HG02798 (cell line): Measurements from ENCODE around the gene CD22.

ENCODE experiments used
- ATAC-seq: cut with Tn5 transposase; IDR thresholded peaks from one replicate; pipeline ENCODE4 v1.9.1; 2021; ENCODE audit warnings: mild to moderate bottlenecking; ENCODE audit not compliant: unreplicated experiment, poor library complexity

CD22 gene

DNA sequence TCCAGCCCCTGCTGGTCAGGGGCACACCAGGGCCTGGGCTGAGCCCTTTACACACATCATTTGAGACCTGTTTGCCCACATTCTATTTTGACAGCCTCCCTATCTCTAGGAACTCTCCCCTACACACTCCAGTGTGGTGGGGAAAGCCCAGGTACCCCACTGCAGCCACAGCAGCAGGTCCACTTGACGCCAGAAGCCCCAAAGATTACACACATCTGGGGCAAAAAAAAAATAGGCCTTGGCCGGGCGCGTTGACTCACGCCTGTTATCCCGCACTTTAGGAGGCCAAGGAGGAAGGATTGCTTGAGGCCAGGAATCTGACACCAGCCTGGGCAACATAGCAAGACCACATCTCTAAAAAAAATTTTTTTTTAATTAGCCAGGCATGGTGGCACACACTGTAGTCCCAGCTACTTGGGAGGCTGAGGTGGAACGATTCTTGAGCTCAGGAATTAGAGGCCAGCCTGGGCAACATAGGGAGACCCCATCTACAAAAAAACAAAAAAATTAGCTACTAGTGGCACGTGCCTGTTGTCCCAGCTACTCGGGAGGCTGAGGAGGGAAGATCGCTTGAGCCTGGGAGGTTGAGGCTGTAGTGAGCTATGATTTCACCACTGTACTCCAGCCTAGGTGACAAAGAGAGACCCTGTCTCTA, 18.0 kb upstream of the CD22 start:
- no peak for ATAC-seq

DNA sequence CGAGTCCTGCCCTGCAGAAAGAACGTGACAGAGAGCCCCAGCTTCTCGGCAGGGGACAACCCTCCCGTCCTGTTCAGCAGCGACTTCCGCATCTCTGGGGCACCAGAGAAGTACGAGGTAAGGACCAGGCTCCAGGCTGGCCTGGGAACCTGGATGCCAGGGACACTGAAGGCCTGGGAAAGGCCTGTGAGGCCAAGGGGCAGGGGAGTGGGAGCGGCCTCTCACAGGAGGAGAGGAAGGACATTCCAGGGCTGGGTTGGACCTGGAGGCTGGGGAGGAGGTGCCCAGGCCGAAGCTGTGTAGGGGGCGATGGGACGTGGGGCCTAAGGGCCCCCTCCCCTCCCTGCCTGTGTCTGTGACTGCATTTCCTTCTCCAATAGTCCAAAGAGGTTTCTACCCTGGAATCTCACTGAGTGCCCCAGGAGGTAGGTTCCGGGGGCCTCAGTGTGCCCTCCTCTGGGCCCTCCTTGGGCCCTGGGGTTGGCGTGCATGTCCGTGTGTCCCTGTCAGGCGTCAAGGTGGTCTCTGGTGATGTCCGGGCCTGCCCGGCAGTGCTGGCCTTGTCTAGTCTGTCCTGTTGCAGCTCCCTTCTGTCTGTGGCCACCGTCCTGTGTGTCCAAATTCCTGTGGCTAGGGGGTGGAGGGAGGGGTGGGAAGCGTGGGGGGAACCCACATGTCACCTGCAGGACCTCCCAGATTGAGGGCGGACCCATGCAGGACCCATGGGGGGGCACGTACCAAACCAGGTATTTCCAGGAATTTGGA, 16.9 kb upstream of the CD22 start:
- ATAC-seq = no peak

DNA sequence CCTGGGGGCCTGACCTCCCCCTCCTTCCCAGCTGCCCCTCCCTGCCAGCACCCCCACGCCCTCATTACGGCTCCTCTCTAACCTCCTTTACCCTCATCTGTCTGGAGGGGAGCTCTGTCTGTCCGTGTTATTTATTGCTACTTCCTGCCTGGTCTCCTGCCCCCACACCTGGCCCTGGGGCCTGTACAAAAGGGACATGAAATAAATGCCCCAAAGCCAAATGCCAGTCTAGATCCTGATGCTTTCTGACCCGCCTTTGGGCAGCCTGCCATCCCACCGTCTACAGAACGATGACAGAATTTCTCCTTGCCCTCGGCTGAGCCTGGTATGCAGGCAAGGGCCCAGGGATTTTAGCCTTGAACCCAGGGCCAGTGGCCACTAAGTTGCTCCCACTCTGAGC, 15.4 kb upstream of the CD22 start:
- no peak for ATAC-seq

DNA sequence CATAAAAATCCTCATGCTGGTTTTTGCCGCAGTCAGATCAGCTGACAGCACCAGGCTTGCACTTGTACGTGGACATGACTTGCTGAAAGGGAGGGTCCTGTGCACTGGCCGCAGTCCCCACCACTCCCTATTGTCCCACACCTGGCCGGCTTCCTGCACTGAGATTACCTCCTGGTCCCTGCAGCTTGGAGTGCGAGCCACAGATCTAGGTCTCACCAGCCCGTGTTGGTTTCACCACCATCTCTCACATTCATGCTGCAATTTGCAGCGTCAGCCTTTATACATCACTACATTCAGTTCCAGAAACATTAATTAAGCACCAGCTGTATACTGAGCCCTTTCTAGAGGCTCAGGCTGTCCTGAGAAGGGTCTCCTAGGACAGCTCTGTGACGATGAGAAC, 15.0 kb upstream of the CD22 start:
- ATAC-seq = no peak

DNA sequence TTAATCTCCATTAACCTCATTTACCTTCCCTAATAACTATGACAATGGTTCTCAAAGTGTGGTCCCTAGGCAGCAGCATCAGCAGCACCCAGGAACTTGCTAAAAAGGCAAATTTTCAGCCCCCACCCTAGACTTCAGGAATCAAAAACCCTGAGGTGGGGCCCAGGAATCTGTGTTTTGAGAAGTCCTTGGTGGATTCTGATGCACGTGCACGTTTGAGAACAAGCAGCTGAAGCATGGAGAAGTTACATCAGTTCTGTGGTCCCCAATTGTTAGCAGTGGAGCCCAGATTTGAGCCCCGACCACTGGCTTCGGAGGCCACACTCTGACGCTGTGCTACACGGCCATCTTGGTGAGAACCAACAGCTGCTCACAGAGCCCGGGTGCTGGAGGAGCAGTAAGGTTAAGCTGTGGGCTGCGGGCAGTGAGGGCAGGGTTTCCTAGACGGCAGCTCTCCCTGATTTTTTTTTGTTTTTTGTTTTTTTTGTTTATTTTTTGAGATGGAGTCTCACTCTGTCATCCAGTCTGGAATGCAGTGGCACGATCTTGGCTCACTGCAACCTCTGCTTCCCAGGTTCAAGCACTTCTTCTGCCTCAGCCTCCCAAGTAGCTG, 14.0 kb upstream of the CD22 start:
- no peak for ATAC-seq

DNA sequence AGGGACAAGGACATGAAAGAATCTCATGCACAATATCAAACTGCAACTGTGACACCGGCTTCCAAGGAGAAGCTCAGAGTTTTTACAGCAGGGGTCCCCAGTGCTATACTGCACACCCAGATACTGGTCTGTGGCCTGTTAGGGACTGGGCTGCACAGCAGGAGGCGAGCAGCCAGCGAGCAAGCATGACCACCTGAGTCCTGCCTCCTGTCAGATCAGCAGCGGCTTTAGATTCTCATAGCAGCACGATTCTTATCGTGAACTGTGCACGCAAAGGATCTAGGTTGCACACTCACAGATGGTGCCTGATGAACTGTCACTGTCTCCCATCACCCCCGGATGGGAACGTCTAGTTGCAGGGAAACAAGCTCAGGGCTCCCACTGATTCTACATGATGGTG, 13.1 kb upstream of the CD22 start:
- no peak for ATAC-seq

DNA sequence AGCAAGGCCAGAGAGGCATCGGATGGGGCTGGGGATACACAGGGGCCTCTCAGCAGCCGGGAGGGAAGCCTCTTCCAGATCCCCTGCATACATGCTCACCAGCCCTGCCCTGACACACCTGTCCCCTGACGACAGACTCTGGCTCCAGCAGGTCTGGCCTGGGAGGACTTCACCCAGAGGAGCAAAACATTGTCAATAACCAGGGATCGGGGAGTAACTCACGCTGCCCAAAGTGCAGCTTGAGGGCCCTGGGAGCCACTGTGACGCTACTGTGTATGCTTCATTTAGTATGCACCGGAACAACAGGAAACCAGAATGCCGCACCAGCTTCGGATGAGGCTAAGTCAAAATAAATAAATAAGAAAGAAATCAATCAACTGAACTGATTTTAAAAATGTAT, 12.4 kb upstream of the CD22 start:
- no peak for ATAC-seq

DNA sequence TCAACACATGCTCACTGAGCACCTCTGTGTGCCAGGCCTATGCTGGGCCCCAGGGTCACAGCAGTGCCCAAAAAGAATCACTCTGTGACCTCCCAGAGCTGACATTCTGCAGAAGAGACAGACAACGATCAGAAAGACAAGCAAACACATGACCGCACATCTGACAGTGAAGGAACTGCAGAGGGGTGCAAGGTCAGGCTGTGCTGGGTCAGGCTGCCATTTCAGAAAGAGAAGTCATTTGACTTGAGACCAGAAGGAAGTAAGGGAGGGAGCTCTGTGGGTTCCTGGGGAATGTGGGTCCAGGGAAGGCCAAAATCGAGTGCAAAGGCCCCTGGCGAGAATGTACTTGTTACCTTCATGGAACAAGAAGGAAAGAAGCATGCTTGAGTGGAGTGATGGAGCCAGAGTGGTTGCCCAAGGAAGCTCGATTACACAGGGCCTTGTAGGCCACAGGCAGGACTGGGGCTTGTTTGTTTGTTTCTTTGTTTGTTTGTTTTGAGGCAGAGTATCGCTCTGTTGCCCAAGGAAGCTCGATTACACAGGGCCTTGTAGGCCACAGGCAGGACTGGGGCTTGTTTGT, 11.4 kb upstream of the CD22 start:
- ATAC-seq = no peak

DNA sequence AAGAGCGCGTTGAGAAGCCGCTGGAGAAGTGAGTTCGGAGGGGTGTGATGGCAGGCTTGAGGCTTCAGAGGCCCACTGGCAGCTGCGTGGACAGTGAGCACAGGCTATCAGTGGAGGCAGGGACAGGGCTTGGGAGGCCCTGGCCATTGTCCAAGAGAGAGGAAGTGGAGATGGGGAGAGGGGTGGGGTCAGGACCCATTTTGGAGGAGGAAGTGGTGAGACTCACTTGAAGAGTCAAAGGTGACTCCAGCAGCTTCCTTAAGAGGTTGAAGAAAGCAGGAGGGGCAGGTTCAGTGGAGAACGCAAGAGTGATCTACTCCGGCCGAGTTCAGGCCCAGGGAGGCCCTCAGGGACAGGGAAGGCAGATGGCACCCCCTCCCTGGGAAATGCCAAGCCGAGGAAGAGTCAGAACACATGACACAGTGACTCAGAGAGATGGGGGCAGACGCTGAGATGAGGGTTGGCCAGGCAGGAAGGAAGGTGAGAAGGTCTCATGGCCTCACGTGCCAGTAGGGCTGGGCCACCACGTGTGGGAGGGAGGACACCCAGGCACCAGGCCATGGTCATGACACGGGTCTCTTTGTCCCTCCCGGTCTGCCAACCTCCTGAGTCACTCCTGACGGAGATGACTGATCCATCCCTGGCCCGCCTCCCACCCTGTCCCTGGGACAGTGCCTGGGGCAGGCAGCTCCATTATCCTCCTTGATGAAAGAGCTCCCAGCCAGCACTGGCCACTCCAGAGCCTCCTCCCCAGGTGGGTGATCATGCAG, 10.1 kb upstream of the CD22 start:
- no peak for ATAC-seq

DNA sequence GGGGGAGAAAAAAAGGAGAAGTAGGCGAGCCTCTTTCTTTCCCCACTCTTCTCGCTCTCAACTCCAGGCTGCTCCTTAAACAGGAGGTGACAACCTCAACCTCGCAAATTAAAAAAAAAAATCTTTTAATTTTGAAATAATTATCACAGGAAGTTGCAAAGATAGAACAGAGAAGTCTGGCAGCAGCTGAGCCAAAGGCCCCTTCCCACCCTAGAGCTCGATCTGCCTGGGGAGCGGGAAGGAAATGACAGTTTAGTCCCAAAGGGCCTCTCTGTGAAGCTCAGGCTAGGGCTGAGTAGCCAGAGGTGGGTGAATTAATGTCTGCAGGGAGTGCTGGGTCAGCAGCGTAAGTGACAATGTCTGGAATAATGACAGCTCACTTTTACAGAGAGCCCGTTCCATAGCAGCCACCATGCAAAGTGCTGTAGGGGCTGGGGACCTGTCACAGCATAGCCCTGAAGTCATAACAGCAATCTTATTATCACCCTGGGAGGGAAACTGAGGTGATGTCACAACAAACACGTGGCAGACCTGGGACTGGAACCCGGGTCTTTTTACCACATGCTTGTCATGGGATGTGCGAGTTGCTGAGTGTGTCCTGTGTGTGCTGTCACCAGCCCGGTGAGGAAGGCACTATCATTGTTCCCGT, 8.8 kb upstream of the CD22 start:
- ATAC-seq = no peak

DNA sequence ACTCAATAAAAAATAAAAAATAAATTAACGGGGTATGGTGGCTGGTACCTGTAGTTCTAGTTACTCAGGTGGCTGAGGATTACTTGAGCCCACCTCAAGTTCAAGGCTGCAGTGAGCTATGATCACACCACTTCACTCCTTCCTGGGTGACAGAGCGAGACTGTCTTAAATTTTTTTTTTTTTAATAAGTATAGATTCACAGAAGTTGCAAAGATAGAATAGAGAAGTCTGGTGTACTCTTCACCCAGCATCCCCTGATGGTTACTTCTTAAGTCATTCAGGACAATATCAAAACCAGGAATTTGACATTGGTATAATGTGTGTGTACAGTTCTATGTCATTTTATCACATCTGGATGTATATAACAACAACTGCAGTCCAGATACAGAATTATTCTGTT, 7.7 kb upstream of the CD22 start:
- no peak for ATAC-seq

DNA sequence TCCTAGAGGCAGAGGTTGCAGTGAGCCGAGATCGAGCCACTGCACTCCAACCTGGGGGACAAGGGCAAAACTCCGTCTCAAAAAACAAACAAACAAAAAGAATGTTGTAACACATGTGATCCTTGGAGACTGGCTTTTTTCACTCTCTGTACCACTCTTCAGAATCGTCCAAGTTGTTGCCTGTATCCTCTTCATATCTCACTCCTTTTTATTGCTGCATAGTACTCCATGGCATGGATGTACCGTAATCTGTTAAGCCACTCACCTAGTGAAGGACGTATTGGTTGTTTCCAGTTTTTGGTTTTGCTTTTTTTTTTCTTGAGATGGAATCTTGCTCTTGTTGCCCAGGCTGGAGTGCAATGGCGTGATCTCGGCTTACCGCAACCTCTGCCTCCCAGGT, 7.0 kb upstream of the CD22 start:
- no peak for ATAC-seq

DNA sequence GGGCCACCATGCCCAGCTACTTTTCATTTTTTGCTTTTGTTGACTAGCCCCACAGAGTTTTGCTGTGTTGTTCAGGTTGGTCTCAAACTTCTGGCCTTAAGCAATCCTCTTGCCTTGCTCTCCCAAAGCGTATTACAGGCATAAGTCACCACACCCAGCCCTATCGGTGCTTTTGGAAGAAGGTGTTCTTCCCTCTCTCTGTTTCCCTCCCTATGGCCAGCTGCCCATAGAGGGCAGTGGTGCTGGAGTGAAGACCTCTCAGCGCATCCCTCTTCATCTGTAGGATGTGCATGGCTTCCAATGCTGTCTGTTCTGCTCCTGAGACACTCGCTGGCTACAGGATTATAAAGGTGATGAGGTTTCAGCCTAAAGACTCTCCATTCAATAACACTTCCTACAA, 1.3 kb upstream of the CD22 start:
- ATAC-seq = no peak

DNA sequence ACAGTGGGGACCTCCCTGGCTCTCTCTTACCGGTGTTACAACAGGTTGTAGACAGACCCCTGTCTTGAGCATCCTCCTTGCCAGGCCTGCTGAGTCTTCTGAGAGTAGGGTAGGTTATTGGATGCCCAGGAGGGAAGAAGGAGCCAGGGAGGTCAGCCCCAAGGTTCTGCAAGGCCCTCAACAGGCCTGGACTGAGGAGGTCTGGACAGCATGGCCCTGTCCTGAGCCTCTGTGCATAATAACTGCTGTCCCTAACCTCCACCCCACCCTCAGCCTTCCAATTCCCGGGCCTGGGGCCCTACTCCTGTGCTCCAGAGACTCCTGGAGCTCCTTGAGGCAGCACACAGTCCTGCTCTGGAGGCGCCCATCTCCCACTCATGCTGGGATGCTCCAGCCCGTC, 336 bp downstream of the CD22 start:
- ATAC-seq = peak; percentile 9

DNA sequence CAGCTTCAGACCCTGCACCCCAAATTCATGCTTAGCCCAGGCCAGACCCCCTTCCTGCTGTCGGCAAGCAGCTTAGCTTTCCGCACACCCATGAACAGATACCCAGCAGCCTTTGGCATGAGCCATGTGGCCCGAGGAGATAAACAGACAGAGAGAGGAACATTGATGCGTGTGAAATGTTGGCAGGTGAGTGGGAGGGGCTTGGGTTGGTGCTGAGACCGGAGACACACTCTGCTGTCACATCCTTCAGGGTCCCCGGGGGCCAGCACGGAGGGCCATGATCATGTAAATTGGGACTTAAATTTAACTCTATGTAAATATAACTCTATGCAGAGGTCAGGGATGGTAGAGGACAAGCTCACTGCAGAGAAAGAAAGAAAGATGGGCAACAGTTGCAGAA, 1.5 kb downstream of the CD22 start:
- peak; percentile 50 for ATAC-seq

DNA sequence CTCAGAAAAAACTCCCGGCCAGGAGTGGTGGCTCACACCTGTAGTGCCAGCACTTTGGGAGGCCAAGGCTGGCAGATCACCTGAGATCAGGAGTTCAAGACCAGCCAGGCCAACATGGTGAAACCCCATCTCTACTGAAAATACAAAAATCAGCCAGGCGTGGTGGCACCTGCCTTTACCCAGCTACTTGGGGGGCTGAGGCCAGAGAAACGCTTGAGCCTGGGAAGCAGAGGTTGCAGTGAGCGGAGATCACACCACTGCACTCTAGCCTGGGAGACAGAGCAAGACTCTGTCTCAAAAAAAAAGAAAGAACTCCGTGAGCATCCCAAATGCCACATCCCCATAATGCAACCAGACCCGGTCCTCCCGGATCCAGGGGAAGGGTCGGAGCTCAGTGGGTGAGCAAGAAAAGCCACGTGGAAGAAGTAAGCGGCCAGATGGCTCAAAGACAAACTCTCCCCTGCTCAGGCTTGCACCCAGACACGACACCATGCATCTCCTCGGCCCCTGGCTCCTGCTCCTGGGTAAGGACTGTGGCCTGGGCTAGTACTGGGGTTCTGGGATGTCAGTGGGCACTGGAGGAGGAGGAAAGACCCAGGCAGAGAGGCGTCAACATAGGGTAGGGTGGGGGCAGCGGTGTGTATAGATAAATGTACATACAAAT, 2.7 kb downstream of the CD22 start:
- no peak for ATAC-seq

DNA sequence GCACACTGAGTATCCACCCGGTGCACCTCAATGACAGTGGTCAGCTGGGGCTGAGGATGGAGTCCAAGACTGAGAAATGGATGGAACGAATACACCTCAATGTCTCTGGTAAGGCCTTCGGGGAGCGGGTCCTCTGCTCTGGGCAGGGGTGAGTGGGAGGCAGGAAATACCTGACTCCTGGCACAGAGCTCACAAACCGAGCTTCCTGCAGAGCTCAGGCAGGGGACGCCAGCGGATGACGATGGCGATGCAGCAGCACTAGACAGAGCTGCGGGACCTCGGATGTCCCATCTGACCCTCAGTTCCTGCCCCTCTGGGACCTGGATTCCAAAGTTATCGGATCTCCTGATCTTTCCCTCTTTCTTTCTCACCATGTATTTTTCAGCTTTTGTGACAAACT, 3.8 kb downstream of the CD22 start:
- no peak for ATAC-seq

DNA sequence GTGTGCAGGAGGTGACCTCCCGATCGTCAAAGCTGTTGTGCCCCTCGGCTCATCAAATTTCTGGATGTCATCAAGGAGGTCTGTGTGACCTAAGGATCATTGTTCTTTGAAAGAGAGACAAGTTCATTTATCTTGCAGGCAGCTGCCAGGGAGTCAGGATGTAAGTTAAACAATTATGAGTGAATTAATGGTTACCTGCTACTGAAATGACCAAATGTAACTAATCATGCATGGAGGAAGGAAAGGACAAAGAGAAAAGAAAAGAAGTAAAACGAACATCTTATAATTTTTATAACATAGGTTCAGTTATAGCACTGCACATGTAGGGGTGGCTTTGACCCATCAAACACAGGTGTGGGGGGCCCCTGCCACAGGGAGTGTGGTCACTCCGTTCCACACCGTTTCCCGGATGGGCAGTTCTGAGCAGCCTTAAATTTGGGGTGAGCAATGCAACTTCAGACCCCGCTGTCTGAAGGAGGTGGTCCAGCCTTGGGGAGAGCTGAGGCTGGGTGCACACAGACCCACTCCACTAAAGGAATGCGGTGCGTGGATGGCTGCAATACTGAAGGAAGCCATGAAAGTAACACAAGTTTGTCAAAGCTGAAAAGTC, 5.3 kb downstream of the CD22 start:
- no peak for ATAC-seq
